HepG2 (cell line): ENCODE data around the gene ADARB1. TPM values are rescaled to one million over a fixed set of nuclear protein-coding genes. Genes with fewer than 3 reads are reported as not detected.

Experiments used
- ARNT2 ChIP-seq: sonication (generic); formaldehyde crosslinking; IDR thresholded peaks from 2 replicates; pipeline ENCODE4 v1.8.0; 2022; ENCODE audit warnings: mild to moderate bottlenecking, low read depth, missing genetic modification reagents, moderate library complexity
- GATAD2A ChIP-seq: IDR thresholded peaks from 2 replicates; pipeline ENCODE4 v1.6.1; 2016
- HCFC1 ChIP-seq: fragments of 150-350 bp; IDR thresholded peaks from 2 replicates; pipeline ENCODE4 v1.6.1; 2014; ENCODE audit warnings: low read depth, low read length
- KDM2A ChIP-seq: sonication (generic); formaldehyde crosslinking; IDR thresholded peaks from 2 replicates; pipeline ENCODE4 v1.4.0; 2020; ENCODE audit warnings: low read depth, missing genetic modification reagents, borderline replicate concordance
- MYNN ChIP-seq: sonication (generic); formaldehyde crosslinking; IDR thresholded peaks from 2 replicates; pipeline ENCODE4 v1.4.0; 2020; ENCODE audit warnings: mild to moderate bottlenecking, low read depth, missing genetic modification reagents
- NR2C2 ChIP-seq: sonication (generic); formaldehyde crosslinking; IDR thresholded peaks from 2 replicates; pipeline ENCODE4 v1.4.0; 2020; ENCODE audit warnings: missing genetic modification reagents, mild to moderate bottlenecking, moderate library complexity, borderline replicate concordance
- ONECUT2 ChIP-seq: sonication (generic); formaldehyde crosslinking; IDR thresholded peaks from 2 replicates; pipeline ENCODE4 v1.4.0; 2020; ENCODE audit warnings: missing genetic modification reagents
- SALL1 ChIP-seq: sonication (generic); formaldehyde crosslinking; IDR thresholded peaks from 2 replicates; pipeline ENCODE4 v1.8.0; 2022; ENCODE audit warnings: mild to moderate bottlenecking, missing genetic modification reagents
- SOX13 ChIP-seq, 3 experiments: fragments of 450-650 bp in 1 of 3; sonication (generic) in 1 of 3; formaldehyde crosslinking in 1 of 3; IDR thresholded peaks in 2 of 3; conservative IDR thresholded peaks in 1 of 3; 2 replicates each; pipeline versions ENCODE4 v1.5.0 to v1.6.1; 2016 to 2020; ENCODE audit warnings: antibody characterized with exemption in 1 of 3, mild to moderate bottlenecking in 1 of 3, missing compliant biosample characterization in 1 of 3, missing genetic modification reagents in 1 of 3, moderate library complexity in 1 of 3
- SOX5 ChIP-seq: IDR thresholded peaks from 2 replicates; pipeline ENCODE4 v1.6.1; 2016; ENCODE audit warnings: borderline replicate concordance
- STAG1 ChIP-seq: sonication (generic); formaldehyde crosslinking; IDR thresholded peaks from 2 replicates; pipeline ENCODE4 v1.4.0; 2020; ENCODE audit warnings: missing genetic modification reagents
- TAF15 ChIP-seq: fragments of 200-400 bp; formaldehyde crosslinking; IDR thresholded peaks from one replicate; pipeline ENCODE4 v1.6.1; 2018; ENCODE audit warnings: mild to moderate bottlenecking, low read depth, low read length; ENCODE audit not compliant: poor library complexity, severe bottlenecking
- TARDBP ChIP-seq: sonication (generic); formaldehyde crosslinking; IDR thresholded peaks from 2 replicates; pipeline ENCODE4 v1.8.0; 2022; ENCODE audit warnings: mild to moderate bottlenecking, missing genetic modification reagents
- TEAD3 ChIP-seq: optimal IDR thresholded peaks from 2 replicates; pipeline ENCODE3; 2016; ENCODE audit warnings: borderline replicate concordance
- ZKSCAN1 ChIP-seq: fragments of 150-350 bp; IDR thresholded peaks from 2 replicates; pipeline ENCODE4 v1.6.1; 2014; ENCODE audit warnings: low read length
- ZMYM4 ChIP-seq: sonication (generic); formaldehyde crosslinking; IDR thresholded peaks from 2 replicates; pipeline ENCODE4 v1.8.1; 2023; ENCODE audit warnings: mild to moderate bottlenecking, missing genetic modification reagents
- polyA plus RNA-seq, 8 experiments: library from polyadenylated mRNA; depleted of rRNA in 3 of 8; stranded (reverse) in 7 of 8; unstranded in 1 of 8; fragments of >200 nt; fragmentation: Illumina TruSeq in 4 of 8; extraction: Trizol in 4 of 8; gene quantifications; 2 replicates each; pipeline versions ENCODE4 v1.2.1 to v1.2.3, GENCODE V29; 2011 to 2016; ENCODE audit warnings: low read depth in 4 of 8, missing spikeins in 1 of 8, mixed read lengths in 1 of 8; ENCODE audit not compliant: insufficient read depth in 1 of 8
- total RNA-seq, 5 experiments: library from RNA; depleted of rRNA; stranded (reverse); fragments of >200 nt; fragmentation: Illumina TruSeq; extraction: Trizol; gene quantifications; 2 replicates each; pipeline ENCODE4 v1.2.3, GENCODE V29; 2016; ENCODE audit warnings: low read depth in 1 of 5
- TF ChIP-seq, protein P1 (sequence below): sonication (generic); formaldehyde crosslinking; IDR thresholded peaks from 2 replicates; pipeline ENCODE4 v1.4.0; 2020; ENCODE audit warnings: missing genetic modification reagents
- TF ChIP-seq, protein P2 (sequence below): sonication (generic); formaldehyde crosslinking; IDR thresholded peaks from 2 replicates; pipeline ENCODE4 v1.5.0; 2020; ENCODE audit warnings: mild to moderate bottlenecking, missing genetic modification reagents, borderline replicate concordance
- TF ChIP-seq, protein P3 (sequence below): sonication (generic); formaldehyde crosslinking; IDR thresholded peaks from 2 replicates; pipeline ENCODE4 v1.8.1; 2023; ENCODE audit warnings: mild to moderate bottlenecking, missing genetic modification reagents
- TF ChIP-seq, protein P4 (sequence below): sonication (generic); formaldehyde crosslinking; IDR thresholded peaks from 2 replicates; pipeline ENCODE4 v1.4.0; 2020; ENCODE audit warnings: mild to moderate bottlenecking, low read depth, missing genetic modification reagents

Gene ADARB1
- total and polyA plus RNA-seq, 2 of the 13 experiments (the other 11 are each of a cell fraction or from before 2014, with no cell fraction given): 6.6 to 10.0 TPM

DNA sequence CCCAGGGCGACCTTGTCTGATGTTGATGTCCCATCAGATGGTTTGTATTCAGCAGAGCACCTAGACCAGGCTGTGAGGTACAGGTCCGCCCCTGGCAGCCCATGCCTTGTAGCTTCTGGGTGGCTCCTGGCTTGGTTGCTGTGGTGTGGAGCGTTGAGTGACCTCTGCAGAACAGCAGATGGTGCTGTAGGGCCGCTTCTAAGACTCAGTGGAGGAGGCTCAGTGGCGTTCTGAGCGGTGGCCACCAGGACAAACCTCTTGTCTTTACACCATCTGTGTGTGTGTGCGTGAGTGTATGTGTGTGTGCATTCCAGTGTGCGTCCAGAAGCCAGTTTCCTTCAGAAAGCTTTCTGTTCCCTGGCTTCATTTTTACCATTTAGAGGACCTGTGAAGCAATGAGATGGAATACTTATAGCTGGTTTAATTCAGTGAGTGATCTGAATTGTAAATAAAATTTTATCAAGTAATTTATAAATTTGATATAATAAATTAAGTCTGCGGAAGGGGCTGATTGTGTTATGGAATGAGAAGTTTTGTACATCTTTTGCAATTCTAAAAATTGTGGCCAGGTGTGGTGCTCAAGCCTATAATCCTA, 66.1 kb downstream of the ADARB1 start (continued):
- TF ChIP-seq, protein P1, sequence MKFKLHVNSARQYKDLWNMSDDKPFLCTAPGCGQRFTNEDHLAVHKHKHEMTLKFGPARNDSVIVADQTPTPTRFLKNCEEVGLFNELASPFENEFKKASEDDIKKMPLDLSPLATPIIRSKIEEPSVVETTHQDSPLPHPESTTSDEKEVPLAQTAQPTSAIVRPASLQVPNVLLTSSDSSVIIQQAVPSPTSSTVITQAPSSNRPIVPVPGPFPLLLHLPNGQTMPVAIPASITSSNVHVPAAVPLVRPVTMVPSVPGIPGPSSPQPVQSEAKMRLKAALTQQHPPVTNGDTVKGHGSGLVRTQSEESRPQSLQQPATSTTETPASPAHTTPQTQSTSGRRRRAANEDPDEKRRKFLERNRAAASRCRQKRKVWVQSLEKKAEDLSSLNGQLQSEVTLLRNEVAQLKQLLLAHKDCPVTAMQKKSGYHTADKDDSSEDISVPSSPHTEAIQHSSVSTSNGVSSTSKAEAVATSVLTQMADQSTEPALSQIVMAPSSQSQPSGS (CRISPR knock-in tag): no peak
- TF ChIP-seq, protein P2, sequence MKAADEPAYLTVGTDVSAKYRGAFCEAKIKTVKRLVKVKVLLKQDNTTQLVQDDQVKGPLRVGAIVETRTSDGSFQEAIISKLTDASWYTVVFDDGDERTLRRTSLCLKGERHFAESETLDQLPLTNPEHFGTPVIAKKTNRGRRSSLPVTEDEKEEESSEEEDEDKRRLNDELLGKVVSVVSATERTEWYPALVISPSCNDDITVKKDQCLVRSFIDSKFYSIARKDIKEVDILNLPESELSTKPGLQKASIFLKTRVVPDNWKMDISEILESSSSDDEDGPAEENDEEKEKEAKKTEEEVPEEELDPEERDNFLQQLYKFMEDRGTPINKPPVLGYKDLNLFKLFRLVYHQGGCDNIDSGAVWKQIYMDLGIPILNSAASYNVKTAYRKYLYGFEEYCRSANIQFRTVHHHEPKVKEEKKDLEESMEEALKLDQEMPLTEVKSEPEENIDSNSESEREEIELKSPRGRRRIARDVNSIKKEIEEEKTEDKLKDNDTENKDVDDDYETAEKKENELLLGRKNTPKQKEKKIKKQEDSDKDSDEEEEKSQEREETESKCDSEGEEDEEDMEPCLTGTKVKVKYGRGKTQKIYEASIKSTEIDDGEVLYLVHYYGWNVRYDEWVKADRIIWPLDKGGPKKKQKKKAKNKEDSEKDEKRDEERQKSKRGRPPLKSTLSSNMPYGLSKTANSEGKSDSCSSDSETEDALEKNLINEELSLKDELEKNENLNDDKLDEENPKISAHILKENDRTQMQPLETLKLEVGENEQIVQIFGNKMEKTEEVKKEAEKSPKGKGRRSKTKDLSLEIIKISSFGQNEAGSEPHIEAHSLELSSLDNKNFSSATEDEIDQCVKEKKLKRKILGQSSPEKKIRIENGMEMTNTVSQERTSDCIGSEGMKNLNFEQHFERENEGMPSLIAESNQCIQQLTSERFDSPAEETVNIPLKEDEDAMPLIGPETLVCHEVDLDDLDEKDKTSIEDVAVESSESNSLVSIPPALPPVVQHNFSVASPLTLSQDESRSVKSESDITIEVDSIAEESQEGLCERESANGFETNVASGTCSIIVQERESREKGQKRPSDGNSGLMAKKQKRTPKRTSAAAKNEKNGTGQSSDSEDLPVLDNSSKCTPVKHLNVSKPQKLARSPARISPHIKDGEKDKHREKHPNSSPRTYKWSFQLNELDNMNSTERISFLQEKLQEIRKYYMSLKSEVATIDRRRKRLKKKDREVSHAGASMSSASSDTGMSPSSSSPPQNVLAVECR (CRISPR knock-in tag): peak; percentile 25; the same call in 1 of the 2 replicates
- TF ChIP-seq ONECUT2 (CRISPR knock-in tag) (no peak), STAG1 (peak; percentile 96), NR2C2 (CRISPR knock-in tag) (no peak), TARDBP (0 out of 2 replicates have a peak, but pooled peaks have one; percentile 21), TAF15 (no peak), SALL1 (CRISPR knock-in tag) (0 out of 2 replicates have a peak, but pooled peaks have one; percentile 15), SOX13 (IDR thresholded peaks at IDR 0.05) (no peak), SOX13 (CRISPR knock-in tag; conservative IDR thresholded peaks at IDR 0.05 in 1 of 2, IDR thresholded peaks at IDR 0.05 in 1 of 2) (peak in 1 of 2 experiments; percentile 26; a peak in 1 of 4 replicates), ZKSCAN1 (no peak), HCFC1 (no peak), GATAD2A (CRISPR knock-in tag) (0 out of 2 replicates have a peak, but pooled peaks have one; percentile 29), KDM2A (CRISPR knock-in tag) (peak; percentile 66), TEAD3 (CRISPR knock-in tag) (peak; percentile 79), ARNT2 (CRISPR knock-in tag) (no peak), MYNN (CRISPR knock-in tag) (no peak), ZMYM4 (0 out of 2 replicates have a peak, but pooled peaks have one; percentile 23), SOX5 (CRISPR knock-in tag) (0 out of 2 replicates have a peak, but pooled peaks have one; percentile 10)
- TF ChIP-seq, protein P3, sequence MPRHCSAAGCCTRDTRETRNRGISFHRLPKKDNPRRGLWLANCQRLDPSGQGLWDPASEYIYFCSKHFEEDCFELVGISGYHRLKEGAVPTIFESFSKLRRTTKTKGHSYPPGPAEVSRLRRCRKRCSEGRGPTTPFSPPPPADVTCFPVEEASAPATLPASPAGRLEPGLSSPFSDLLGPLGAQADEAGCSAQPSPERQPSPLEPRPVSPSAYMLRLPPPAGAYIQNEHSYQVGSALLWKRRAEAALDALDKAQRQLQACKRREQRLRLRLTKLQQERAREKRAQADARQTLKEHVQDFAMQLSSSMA: no peak
- TF ChIP-seq, protein P4, sequence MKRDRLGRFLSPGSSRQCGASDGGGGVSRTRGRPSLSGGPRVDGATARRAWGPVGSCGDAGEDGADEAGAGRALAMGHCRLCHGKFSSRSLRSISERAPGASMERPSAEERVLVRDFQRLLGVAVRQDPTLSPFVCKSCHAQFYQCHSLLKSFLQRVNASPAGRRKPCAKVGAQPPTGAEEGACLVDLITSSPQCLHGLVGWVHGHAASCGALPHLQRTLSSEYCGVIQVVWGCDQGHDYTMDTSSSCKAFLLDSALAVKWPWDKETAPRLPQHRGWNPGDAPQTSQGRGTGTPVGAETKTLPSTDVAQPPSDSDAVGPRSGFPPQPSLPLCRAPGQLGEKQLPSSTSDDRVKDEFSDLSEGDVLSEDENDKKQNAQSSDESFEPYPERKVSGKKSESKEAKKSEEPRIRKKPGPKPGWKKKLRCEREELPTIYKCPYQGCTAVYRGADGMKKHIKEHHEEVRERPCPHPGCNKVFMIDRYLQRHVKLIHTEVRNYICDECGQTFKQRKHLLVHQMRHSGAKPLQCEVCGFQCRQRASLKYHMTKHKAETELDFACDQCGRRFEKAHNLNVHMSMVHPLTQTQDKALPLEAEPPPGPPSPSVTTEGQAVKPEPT (CRISPR knock-in tag): no peak
